Breast epithelium (tissue), 3 donors: ENCODE results near the gene VPS13D.

ENCODE experiments used
- POLR2AphosphoS5 ChIP-seq, 3 donors: sonication (generic); formaldehyde crosslinking; IDR thresholded peaks; one replicate each; pipeline ENCODE4 v1.6.1; 2017; ENCODE audit warnings: antibody characterized with exemption in 3 of 3
- TF ChIP-seq, protein P1 (sequence below), 3 donors: fragments of 450-650 bp; IDR thresholded peaks; one replicate each; pipeline ENCODE4 v1.5.1; 2016 to 2017; ENCODE audit warnings: antibody characterized with exemption in 3 of 3, mild to moderate bottlenecking in 3 of 3, moderate library complexity in 3 of 3

DNA sequence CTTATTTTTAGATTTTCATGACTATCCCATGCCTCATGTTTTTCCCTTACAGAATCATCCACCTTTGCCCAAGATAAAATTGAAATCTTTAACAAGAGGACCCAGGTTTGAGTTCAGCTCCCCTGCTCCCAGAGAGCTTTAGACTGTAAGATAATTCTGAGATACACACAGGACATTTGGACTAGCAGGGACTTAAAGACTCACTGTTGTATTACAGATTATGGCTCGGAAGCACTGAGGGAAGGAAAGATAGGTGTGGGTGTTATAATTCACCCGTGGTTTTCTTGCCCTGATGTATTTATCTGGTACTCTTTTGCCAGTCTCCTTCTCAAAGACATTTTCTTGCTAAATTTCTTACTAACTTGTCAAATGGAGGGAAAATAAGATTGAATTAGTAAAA lies 238.5 kb downstream of the VPS13D start:
- no peak for TF ChIP-seq POLR2AphosphoS5 (IDR thresholded peaks at IDR 0.05)
- TF ChIP-seq, protein P1, sequence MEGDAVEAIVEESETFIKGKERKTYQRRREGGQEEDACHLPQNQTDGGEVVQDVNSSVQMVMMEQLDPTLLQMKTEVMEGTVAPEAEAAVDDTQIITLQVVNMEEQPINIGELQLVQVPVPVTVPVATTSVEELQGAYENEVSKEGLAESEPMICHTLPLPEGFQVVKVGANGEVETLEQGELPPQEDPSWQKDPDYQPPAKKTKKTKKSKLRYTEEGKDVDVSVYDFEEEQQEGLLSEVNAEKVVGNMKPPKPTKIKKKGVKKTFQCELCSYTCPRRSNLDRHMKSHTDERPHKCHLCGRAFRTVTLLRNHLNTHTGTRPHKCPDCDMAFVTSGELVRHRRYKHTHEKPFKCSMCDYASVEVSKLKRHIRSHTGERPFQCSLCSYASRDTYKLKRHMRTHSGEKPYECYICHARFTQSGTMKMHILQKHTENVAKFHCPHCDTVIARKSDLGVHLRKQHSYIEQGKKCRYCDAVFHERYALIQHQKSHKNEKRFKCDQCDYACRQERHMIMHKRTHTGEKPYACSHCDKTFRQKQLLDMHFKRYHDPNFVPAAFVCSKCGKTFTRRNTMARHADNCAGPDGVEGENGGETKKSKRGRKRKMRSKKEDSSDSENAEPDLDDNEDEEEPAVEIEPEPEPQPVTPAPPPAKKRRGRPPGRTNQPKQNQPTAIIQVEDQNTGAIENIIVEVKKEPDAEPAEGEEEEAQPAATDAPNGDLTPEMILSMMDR (IDR thresholded peaks at IDR 0.05), result no peak
